ENCODE data around the gene CDC42EP1.

CDC42EP1 gene

DNA sequence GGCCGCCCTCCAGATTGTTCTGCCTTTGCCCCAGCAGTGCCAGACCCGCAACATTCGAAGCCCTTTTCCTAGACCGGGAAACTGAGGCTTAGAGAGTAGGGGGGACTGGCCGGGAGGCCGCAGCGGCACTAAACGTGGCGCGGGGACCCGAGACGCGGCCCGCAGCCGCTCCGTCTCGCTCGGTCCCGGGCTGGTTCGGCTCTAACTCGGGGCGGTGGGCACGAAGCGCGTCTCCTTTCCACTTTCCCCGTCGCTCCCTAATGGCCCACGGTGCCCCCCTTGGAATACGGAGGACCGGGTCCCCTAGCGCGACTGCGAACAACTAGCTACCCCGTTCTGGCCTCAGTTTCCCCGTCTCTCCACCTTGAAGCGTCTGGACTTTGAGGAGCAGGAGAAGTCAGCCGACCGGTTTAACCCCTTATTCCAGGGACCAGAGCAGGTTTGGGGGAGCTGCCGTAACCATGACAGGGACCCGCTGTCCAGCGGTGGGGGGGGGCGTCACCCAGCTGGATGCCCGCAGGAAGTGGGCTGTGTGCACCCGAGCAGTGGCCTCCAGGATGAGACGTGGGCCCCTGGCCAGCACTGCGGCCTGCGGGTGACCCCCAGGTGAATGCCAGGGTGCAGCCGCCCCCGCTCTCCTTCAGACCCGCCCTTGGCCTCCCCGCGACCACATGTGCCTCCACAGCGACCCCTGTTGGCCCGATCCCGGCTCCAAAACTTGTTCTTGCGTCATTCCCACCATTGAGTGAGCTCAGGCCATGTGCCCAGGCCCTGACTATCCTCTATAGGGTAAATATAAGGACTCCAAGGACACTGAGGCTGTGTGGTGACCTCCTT is 1.1 kb downstream of the CDC42EP1 start:
- peak; percentile 30 for DNase-seq

DNA sequence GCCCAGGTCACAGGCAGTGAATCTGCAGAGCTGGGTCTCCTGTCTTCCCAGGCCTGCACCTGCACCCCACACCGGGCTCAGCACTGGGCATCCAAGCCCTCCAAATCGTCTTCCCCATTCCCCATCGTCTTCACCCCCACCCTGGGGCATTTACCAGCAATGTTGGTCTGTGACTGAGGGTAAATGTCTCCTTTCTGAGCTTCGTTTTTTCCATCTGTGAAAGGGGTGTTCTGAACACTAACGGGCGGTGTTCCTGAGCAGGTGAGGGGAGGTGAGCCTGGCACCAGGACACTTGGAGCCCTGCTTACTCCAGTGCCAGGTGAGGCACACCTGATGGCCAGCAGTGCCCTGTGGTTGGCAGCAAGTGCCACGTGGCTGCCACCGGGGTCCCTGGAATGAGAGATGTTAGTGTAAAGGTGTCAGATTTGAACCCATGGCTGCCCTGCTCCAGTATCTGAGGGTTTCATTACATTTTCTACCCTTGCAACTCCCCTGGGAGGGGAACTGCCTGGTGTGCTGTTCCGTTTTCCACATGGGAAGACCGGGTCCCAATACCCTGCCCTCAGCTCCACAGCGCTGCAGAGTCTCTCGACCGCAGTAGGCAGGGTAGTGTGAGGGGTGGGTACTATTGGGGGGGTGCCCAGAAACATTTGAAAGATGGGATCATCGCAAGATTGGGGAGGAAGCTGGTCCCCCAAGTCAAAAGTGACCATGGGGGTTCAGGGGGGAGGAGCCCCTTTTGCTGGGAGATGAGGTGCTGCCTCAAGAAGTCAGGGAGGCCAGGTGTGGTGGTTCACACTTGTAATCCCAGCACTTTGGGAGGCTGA is 2.0 kb downstream of the CDC42EP1 start:
- DNase-seq: no peak

DNA sequence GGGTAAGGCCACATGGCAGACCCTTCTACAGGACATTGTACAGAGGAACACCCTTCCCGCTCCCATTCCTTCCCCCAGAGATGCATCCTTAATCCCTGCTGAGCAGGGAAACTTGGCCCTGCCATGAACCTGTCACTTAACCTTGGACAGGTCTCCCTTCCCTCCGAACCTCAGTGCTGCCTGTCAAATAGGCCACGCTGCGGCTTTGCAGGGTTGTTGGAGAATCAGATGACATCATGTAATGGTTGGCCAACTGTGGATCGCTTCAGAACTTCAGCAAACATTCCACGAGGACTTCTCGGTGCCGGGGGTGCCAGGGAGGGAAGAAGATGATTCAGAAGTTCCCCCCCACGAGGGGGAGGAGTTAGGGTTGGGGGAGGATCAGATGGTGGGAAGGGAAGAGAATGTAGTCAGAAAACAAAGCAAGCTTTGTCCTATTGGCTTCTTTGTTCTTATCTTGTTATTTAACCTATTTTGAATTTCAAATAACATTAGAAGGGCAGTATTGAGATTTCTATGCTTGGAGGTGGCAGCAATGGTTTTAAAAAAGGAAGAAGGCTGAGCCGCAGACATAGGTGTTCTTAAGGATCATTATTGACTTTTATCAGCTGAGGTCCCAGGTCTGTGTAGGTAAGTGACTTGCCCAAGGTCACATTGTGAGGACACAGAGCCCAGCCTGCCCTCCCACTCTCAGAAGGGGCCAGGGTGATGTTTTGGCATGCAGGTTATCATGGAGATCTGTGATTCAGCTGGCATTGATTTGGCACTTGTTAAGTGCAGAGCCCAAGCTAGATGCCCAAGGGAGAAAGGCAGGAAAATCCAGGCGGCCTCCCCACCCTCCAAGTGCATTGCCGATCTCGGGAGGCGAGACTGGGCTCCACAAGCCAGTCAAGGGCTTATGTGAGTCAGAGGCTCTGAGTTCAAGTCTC is 3.1 kb downstream of the CDC42EP1 start:
- DNase-seq: no peak

DNA sequence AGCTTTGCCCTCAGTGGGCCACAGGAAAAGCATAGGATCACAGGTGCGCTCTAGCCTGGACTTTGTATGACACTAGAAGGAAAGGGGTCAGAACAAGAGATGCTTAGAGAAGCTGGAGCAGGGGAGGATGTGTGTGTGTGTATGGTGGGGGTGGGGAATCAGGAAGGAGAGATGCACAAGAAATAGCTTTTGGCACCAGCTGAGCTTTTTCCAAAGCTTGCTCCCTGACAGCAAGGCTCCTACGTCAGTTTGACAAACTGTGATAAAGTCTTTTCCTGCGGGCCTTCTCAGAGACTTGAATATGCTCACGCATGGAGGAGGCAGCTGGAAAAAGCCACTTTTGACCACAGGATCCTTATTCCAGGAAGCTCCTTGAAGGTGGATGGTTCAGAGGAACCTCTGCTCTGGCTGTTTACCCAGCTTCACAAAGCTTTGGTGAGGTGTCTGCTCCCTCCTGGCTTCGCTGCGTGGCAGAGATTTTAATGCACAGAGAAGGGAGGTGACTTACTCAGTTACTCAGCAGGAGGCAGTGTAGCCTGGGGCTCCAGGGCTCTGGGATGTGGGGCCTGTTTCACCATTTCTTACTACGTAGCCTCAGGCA is 3.9 kb downstream of the CDC42EP1 start:
- no peak for DNase-seq

DNA sequence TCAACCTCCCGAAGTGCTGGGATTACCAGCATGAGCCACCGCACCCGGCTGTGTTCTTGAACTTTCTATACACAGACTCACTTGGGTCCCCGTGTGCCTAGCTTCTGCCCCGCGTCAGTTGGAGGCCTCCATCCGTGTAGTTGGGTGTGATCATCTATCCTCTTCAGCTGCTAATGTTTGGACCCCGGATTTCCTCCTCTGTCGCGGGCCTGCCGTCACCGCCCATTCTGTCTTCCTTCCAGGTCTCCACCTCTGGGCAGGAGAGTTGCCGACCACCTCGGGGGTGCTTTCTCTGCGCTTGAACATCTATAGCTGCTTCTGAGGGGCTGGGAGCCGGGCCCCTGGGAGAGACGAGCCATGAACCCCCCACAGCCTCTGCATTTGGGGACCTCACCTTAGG is 5.5 kb downstream of the CDC42EP1 start:
- no peak for DNase-seq

DNA sequence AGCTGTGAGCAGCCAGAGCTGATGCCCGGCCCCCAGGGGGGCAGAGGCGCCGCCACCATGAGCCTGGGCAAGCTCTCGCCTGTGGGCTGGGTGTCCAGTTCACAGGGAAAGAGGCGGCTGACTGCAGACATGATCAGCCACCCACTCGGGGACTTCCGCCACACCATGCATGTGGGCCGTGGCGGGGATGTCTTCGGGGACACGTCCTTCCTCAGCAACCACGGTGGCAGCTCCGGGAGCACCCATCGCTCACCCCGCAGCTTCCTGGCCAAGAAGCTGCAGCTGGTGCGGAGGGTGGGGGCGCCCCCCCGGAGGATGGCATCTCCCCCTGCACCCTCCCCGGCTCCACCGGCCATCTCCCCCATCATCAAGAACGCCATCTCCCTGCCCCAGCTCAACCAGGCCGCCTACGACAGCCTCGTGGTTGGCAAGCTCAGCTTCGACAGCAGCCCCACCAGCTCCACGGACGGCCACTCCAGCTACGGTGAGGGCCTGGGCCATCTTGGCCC is 6.1 kb downstream of the CDC42EP1 start:
- DNase-seq: no peak

DNA sequence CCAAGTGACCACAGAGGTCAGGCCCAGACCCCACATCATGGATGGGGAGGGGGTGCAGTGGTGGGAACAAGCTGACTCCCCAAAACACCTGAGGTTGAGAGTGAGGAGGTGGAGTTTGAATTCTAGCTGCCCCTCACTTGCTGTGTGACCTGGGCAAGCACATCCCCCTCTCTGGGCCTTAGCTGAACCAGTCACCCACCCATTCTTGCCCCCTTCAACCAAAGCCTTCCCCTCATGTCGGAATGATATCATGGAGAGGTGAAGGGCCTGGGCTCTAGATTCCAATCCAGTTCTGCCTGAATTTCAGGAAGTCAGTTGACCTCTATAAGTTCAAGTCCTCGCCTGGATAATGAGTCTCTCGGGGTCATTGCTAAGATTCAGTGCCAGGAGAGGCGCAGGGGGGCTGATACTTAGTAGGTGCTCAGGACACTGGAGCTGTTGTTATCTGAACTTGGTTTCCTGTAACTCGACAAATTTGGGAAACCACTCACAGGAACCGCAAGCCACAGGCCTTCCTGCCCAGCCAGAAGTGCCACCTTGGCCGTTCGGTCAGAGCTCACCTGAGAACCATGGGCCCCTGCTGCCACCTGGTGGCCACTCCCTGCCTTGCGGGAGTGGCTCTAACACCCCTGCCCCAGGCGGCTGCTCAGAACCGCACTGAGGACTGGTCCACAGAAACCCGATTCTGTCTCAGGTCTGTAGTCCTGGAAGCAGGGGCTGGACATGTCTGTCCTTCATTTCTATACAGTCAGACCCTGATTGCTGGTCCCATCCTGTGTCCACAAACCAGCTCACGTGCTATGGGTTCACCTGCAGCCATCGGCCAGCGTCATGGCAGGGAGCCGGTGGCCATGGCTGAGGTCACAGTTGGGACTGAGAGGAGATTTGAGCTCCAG is 6.9 kb downstream of the CDC42EP1 start:
- peak; percentile 31 for DNase-seq

DNA sequence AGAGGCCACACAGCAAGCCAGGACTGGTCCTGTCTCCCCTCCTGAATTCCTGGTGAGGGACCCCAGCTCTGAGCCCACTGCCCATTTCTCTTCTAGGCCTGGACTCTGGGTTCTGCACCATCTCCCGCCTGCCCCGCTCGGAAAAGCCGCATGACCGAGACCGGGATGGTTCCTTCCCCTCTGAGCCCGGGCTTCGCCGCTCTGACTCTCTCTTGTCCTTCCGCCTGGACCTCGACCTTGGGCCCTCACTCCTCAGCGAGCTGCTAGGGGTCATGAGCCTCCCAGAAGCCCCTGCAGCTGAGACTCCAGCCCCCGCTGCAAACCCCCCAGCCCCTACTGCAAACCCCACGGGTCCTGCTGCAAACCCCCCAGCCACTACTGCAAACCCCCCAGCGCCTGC is 7.7 kb downstream of the CDC42EP1 start:
- DNase-seq: no peak

DNA sequence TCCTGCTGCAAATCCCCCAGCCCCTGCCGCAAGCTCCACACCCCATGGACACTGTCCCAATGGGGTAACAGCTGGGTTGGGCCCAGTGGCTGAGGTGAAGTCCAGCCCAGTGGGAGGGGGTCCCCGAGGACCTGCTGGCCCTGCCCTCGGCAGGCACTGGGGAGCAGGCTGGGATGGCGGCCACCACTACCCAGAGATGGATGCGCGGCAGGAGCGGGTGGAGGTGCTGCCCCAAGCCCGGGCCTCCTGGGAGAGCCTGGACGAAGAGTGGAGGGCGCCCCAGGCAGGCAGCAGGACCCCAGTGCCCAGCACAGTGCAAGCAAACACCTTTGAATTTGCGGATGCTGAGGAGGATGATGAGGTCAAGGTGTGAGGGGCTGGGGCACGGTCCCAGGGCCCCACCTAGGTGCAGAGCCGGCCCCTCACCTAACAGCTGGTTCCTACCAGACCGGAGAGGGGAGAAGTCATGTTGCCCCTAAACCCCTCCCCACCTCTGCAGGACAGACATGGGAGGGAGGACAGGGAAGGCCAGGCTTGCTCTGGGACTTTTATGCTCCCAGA is 8.2 kb downstream of the CDC42EP1 start:
- DNase-seq: no peak

DNA sequence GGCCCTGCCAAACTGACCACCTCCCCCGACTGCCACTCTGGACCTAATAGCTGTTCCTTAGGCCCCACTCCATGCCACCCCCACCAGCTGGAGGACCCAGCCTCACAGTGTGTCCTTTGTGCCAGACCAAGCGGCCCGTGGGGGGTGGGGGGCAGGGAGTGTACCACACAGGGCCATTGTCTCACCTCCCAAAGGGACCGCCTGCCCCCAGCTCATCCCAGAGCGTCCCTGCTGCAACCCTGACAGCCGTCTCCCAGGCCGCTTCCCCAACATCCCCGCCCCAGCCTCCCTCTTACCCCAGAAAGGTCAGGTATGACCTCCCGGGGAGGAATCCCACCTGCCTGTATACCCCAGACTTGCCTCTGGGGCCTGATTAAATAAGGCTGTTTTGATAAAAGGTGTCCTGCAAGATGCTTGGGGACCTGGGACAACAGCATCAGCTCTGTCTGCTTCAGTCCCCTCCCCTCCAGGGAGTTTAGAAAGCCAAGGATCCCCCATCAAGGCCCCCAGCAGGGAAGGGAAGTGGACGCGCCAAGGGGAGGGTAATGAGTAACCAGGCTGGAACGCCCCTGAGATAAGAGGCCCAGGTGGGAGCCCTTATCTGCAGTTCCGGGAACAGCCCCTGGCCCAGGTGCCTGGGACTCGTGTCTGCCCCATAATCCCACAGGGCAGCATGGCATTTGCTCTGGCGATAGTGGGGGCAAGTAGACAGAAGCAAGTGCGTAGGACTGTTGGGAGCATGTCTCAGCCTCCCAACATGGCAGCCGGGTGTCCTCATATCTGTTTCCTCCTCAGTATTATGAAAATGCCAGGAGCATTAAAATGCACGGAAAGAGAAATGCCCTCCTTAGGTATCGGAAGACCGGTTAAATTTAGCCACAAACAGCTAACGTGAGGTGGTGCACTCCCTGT is 9.0 kb downstream of the CDC42EP1 start:
- no peak for DNase-seq

DNA sequence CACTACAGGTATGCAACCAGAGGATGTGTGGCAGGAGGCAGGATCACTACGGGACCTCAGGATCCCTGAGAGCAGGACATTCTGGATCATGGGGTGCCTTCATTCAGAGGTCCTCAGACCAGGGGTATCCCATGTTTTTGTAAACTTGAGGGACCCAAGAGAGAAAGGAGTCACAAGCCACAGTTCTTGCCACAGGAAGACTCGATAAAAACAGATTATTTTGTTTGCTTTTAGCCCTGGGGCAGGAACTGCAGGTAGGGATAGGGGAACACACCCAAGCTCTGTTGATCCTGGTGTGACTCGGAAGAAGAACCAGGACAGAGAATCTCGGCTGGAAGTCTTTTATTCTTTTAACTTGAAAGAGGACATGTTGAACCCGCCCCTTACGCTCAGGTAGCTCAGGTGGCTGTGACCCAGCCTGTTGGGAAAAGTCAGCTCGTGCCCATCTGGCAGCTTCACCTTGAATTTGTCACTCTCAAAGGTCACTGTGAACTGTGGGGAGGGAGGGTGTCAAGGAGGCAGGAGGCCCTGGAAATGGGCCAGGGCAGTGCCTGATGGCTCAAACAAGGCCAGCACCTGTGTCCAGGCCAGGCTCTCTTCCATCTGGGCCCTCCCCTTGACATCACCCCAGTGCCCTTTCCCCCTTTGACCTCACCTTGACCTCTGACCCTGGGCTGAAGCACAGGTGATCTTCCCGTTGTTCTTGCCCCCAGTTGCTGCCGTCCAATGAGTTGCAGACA is 9.8 kb downstream of the CDC42EP1 start:
- no peak for DNase-seq

DNA sequence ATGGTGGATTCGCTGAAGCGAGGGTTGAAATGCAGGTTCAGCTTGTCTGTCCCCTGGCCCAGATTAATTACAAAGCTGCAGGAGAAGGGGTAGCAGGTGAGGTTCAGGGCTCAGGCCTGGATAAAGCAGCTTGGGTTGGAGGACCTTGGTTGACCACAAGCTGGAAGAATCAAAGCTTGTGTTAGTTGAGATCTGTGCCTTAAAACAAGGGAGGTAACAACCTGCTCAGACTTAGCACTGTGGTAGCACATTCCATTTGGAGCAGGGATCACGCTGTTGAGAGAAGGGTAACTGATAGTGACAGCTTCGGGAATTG is 10.3 kb downstream of the CDC42EP1 start:
- DNase-seq: no peak

DNA sequence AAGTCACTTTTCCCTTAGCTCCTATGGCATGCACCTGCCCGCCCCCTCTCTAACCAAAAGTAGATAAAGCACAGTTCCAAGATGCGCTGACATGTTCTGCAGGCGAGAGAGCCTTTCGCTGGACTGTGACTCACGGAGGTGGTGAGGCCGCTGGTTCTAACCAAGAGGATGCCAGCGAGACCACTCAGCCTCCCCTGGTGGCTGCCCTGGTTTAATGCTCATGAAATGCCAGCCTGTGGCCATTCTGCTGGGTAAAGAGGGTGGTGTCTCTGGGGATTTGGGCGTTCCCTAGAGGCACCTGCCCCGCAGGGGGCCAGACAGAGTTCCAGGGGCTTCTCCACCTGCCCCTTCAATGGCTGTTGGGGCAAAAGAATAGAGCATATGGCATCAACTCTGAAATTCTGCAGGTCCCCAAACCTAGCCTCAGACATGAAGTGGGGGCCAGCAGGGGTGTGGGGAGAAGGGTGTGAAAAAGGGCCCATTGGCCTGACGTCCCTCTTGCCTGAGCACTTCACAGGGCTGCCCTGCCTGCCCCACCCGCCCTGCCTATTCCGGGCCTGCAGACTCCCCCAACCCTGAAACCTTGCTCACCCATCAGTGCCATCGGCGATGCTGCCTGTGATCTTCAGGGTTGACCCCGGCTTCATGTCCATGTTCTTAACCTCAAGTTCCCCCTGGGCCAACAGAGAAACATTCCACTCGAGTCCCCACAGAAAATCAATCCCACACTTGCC is 11.1 kb downstream of the CDC42EP1 start:
- DNase-seq: no peak

DNA sequence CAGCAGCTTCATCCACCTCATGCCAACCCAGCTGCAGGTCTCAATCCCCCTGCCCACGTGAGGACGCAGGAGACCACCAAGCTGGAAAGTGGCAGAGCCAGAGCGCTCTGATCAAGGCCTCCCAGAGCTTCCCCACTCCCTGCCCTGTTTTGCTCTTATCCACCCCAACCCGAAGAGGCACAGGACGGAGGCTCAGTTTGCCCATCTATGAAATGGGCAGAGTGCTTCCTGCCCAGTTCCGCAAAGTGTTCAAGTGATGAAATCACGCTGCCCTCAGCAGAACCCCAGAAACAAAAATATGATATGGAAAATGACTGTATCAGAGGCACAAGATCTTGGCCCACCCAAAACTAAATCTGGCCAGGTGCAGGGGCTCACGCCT is 11.7 kb downstream of the CDC42EP1 start:
- no peak for DNase-seq

DNA sequence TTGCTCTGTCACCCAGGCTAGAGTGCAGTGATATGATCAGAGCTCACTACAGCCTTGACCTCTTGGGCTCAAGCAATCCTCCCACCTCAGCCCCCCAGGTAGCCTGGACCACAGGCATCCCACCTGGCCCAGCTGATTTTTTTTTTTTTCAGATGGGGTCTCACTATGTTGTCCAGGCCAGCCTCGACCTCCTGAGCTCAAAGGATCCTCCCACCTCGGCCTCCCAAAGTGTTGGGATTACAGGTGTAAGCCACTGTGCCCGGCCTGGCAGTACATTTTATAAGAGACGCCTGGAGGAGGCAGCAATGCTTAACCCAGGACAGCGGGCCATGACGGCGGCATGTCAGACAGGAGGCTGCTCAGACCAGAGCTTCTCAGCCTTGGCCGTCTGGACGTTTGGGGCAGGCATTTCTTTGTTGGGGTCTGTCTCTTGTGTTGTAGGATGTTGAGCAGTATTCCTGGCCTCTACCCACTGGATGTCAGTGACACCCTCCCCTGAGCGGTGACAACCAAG is 15.3 kb downstream of the CDC42EP1 start:
- no peak for DNase-seq

DNA sequence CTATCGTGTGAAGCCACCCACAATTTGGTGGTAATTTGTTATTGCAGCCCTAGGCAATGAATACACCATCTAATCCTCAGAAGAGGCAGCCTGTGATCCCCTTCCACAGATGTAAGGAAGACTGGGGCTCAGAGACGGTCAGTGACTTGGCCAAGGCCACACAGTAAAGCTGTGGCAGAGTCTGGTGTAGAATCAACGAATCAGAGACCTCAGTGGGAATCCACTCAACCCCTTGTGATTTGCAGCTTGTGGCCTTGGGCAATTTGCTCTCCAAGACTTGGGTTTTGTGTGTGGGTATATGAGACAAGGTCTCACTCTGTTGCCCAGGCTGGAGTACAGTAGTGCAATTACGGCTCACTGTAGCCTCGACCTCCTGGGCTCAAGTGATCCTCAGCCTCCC is 17.7 kb downstream of the CDC42EP1 start:
- DNase-seq: no peak

DNA sequence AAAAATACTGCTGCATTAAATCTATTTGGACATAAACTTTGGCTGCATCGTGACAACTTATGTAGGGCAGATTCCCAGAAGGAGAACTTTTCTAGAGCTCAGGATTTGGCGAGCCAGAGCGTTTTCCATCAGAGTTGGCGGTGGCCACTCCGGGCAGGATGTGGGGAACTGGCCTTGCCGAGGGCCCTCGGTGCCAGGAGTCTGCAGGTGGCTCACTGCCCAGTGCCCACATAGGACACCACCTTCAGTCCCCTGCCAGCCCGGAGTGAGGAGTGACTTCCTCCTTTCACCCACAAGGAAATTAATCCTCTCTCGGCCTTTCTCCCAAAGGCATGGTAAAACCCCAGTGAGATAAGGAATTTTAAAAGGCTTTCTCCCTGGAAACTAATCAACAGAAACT is 21.2 kb downstream of the CDC42EP1 start:
- no peak for DNase-seq

DNA sequence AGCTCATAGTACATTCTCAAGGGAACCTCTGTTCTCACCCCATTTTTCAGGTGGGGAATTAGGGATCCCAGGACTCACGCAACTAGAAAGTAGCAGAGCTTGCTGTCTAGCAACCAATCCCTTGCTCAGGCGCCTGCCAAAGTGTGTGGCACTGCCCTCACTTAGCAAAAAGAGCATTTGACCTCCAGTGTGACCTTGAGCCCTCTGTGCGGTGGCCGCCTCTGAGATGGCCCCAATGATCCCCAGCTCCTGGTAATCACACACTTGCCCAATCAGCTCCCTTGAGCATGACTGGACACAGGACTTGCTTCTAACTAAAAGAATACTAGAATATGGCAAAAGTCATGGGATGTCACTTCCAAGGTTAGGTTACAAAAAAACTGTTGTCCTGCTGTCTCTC is 22.2 kb downstream of the CDC42EP1 start:
- no peak for DNase-seq

All from NCI-H1694 treated with DMSO at 0.1 percent for 48 hours (cell line).